Measurements from ENCODE around the gene LGALS8. TPM values are rescaled to one million over a fixed set of nuclear protein-coding genes. Genes with fewer than 3 reads are reported as not detected.
"Not testable (repeated sequence)": the region's sequence is repeated elsewhere in the genome, so short reads cannot be mapped to it uniquely, and the experiment has no call there.

Gene LGALS8
- total RNA-seq, 2 experiments from 2014 or later = 74.0 to 81.1 TPM

- H3K4me1 Mint-ChIP-seq = no peaks in the 10 kb centered on the region
- H3K9me3 Mint-ChIP-seq (ENCODE audit: low read depth) = no peaks in the 10 kb centered on the region
- H3K36me3 Mint-ChIP-seq = peaks cover 52% of the 10 kb centered on the region
- H3K4me3 Mint-ChIP-seq = no peak overlapping the region
- CTCF ChIA-PET = interaction anchor here (1.2 kb wide), 1 partner anchor 33 kb away, joined by 3 read pairs; no protein-coding TSS in a partner anchor
- H3K27ac Mint-ChIP-seq = no peak overlapping the region
- DNase-seq (no peak), ATAC-seq (no peak)
- H3K27me3 Mint-ChIP-seq = no peaks in the 10 kb centered on the region
These were observed 35.1 kb downstream of the LGALS8 start for GRCh38 chr1:236558846-236559245.

GRCh38 chr1:236560213-236560771 lies 36.5 kb downstream of the LGALS8 start:
- peaks cover 8% of the 10 kb centered on the region for H3K4me1 Mint-ChIP-seq
- CTCF ChIA-PET = no interaction called here
- H3K36me3 Mint-ChIP-seq = peaks cover 57% of the 10 kb centered on the region
- DNase-seq (no peak), ATAC-seq (no peak)
- H3K27ac Mint-ChIP-seq = no peak overlapping the region
- H3K9me3 Mint-ChIP-seq (ENCODE audit: low read depth) = no peaks in the 10 kb centered on the region
- no peaks in the 10 kb centered on the region for H3K27me3 Mint-ChIP-seq
- no peak overlapping the region for H3K4me3 Mint-ChIP-seq

GRCh38 chr1:236561976-236562375 lies 38.2 kb downstream of the LGALS8 start:
- no peak for DNase-seq
- Mint-ChIP-seq H3K27ac (peak overlapping the region; percentile 31), H3K36me3 (peaks cover 55% of the 10 kb centered on the region), H3K4me3 (no peak overlapping the region), H3K4me1 (peaks cover 9% of the 10 kb centered on the region), H3K27me3 (no peaks in the 10 kb centered on the region), H3K9me3 (ENCODE audit: low read depth) (no peaks in the 10 kb centered on the region)
- CTCF ChIA-PET = no interaction called here
- no peak for ATAC-seq

- ATAC-seq (no peak), DNase-seq (no peak)
- Mint-ChIP-seq H3K36me3 (peaks cover 61% of the 10 kb centered on the region), H3K27ac (no peak overlapping the region), H3K27me3 (no peaks in the 10 kb centered on the region), H3K4me3 (no peak overlapping the region), H3K9me3 (ENCODE audit: low read depth) (no peaks in the 10 kb centered on the region), H3K4me1 (peaks cover 9% of the 10 kb centered on the region)
- CTCF ChIA-PET = no interaction called here
These were observed 41.7 kb downstream of the LGALS8 start for GRCh38 chr1:236565530-236565929.

GRCh38 chr1:236568285-236568894 lies 44.6 kb downstream of the LGALS8 start:
- Mint-ChIP-seq H3K4me1 (peaks cover 9% of the 10 kb centered on the region), H3K9me3 (ENCODE audit: low read depth) (no peaks in the 10 kb centered on the region), H3K36me3 (peaks cover 62% of the 10 kb centered on the region), H3K27me3 (no peaks in the 10 kb centered on the region), H3K27ac (no peak overlapping the region), H3K4me3 (no peak overlapping the region)
- DNase-seq (no peak), ATAC-seq (no peak)
- CTCF ChIA-PET = no interaction called here

GRCh38 chr1:236575523-236575922 lies 51.7 kb downstream of the LGALS8 start:
- Mint-ChIP-seq H3K27ac (no peak overlapping the region), H3K36me3 (peaks cover 48% of the 10 kb centered on the region), H3K27me3 (no peaks in the 10 kb centered on the region), H3K4me1 (no peaks in the 10 kb centered on the region), H3K4me3 (no peak overlapping the region), H3K9me3 (ENCODE audit: low read depth) (no peaks in the 10 kb centered on the region)
- CTCF ChIA-PET = interaction anchor here (1.0 kb wide), 1 partner anchor 473 kb away, joined by 3 read pairs; no protein-coding TSS in a partner anchor
- DNase-seq = no peak
- no peak for ATAC-seq

- CTCF ChIA-PET = interaction anchor here (1.0 kb wide), 1 partner anchor 473 kb away, joined by 3 read pairs; no protein-coding TSS in a partner anchor
- Mint-ChIP-seq H3K27ac (peak overlapping the region; percentile 2), H3K4me3 (no peak overlapping the region), H3K4me1 (no peaks in the 10 kb centered on the region), H3K9me3 (ENCODE audit: low read depth) (no peaks in the 10 kb centered on the region), H3K27me3 (no peaks in the 10 kb centered on the region), H3K36me3 (peaks cover 48% of the 10 kb centered on the region)
- DNase-seq (no peak), ATAC-seq (no peak)
These were observed 52.2 kb downstream of the LGALS8 start for GRCh38 chr1:236576004-236576403.

GRCh38 chr1:236577041-236577440 lies 53.3 kb downstream of the LGALS8 start:
- H3K9me3 Mint-ChIP-seq (ENCODE audit: low read depth); H3K27me3 Mint-ChIP-seq; H3K4me1 Mint-ChIP-seq; ATAC-seq; H3K4me3 Mint-ChIP-seq; CTCF ChIA-PET; DNase-seq; H3K27ac Mint-ChIP-seq: not testable (repeated sequence)
- H3K36me3 Mint-ChIP-seq = peaks cover 47% of the 10 kb centered on the region

- H3K4me3 Mint-ChIP-seq = no peak overlapping the region
- H3K4me1 Mint-ChIP-seq = no peaks in the 10 kb centered on the region
- DNase-seq (no peak), ATAC-seq (no peak)
- H3K36me3 Mint-ChIP-seq = peaks cover 42% of the 10 kb centered on the region
- no peaks in the 10 kb centered on the region for H3K27me3 Mint-ChIP-seq
- H3K9me3 Mint-ChIP-seq (ENCODE audit: low read depth) = no peaks in the 10 kb centered on the region
- CTCF ChIA-PET = interaction anchor here (1.0 kb wide), 1 partner anchor 21 kb away, joined by 3 read pairs; no protein-coding TSS in a partner anchor
- H3K27ac Mint-ChIP-seq = no peak overlapping the region
These were observed 54.9 kb downstream of the LGALS8 start for GRCh38 chr1:236578661-236579060.

GRCh38 chr1:236580404-236580803 lies 56.6 kb downstream of the LGALS8 start:
- CTCF ChIA-PET = interaction anchor here (1.1 kb wide), 1 partner anchor 41 kb away, joined by 4 read pairs; no protein-coding TSS in a partner anchor
- H3K27ac Mint-ChIP-seq; H3K4me1 Mint-ChIP-seq; H3K9me3 Mint-ChIP-seq (ENCODE audit: low read depth); DNase-seq; H3K27me3 Mint-ChIP-seq; H3K4me3 Mint-ChIP-seq; ATAC-seq: not testable (repeated sequence)
- H3K36me3 Mint-ChIP-seq = peaks cover 44% of the 10 kb centered on the region

- H3K27me3 Mint-ChIP-seq = no peaks in the 10 kb centered on the region
- no peaks in the 10 kb centered on the region for H3K9me3 Mint-ChIP-seq (ENCODE audit: low read depth)
- no peak overlapping the region for H3K27ac Mint-ChIP-seq
- ATAC-seq (no peak), DNase-seq (no peak)
- peaks cover 45% of the 10 kb centered on the region for H3K36me3 Mint-ChIP-seq
- H3K4me1 Mint-ChIP-seq = no peaks in the 10 kb centered on the region
- H3K4me3 Mint-ChIP-seq = no peak overlapping the region
- CTCF ChIA-PET = no interaction called here
These were observed 57.7 kb downstream of the LGALS8 start for GRCh38 chr1:236581528-236581927.

GRCh38 chr1:236589531-236589930 lies 65.7 kb downstream of the LGALS8 start:
- Mint-ChIP-seq H3K27ac (no peak overlapping the region), H3K4me3 (no peak overlapping the region)

GRCh38 chr1:236590553-236591150 lies 66.9 kb downstream of the LGALS8 start:
- ATAC-seq = no peak
- peaks cover 46% of the 10 kb centered on the region for H3K36me3 Mint-ChIP-seq
- CTCF ChIA-PET = interaction anchor here (1.1 kb wide), 1 partner anchor 31 kb away, joined by 3 read pairs; no protein-coding TSS in a partner anchor

More at GRCh38 chr1:236589531-236589930, 65.7 kb downstream of the LGALS8 start:
- Mint-ChIP-seq H3K9me3 (ENCODE audit: low read depth) (no peaks in the 10 kb centered on the region), H3K27me3 (no peaks in the 10 kb centered on the region), H3K36me3 (peaks cover 48% of the 10 kb centered on the region), H3K4me1 (peaks cover 13% of the 10 kb centered on the region)
- DNase-seq (no peak), ATAC-seq (no peak)
- CTCF ChIA-PET = no interaction called here

GRCh38 chr1:236602171-236602570 lies 78.4 kb downstream of the LGALS8 start:
- ATAC-seq (no peak), DNase-seq (no peak)
- H3K4me1 Mint-ChIP-seq = peaks cover 26% of the 10 kb centered on the region
- H3K27ac Mint-ChIP-seq = no peak overlapping the region
- peaks cover 12% of the 10 kb centered on the region for H3K36me3 Mint-ChIP-seq
- H3K4me3 Mint-ChIP-seq = no peak overlapping the region
- CTCF ChIA-PET = no interaction called here
- no peaks in the 10 kb centered on the region for H3K27me3 Mint-ChIP-seq
- no peaks in the 10 kb centered on the region for H3K9me3 Mint-ChIP-seq (ENCODE audit: low read depth)

More at GRCh38 chr1:236590553-236591150, 66.9 kb downstream of the LGALS8 start:
- DNase-seq = no peak
- Mint-ChIP-seq H3K9me3 (ENCODE audit: low read depth) (no peaks in the 10 kb centered on the region), H3K27ac (no peak overlapping the region), H3K27me3 (no peaks in the 10 kb centered on the region), H3K4me1 (peaks cover 16% of the 10 kb centered on the region), H3K4me3 (no peak overlapping the region)

All from activated CD8-positive, alpha-beta memory T cell treated with anti-CD3 and anti-CD28 coated beads, Interleukin-2, amount 10 ng/mL, durations not matched to agents 7 days and 5 days (primary cell).